ENCODE results near the gene PEX3. TPM values are rescaled to one million over a fixed set of nuclear protein-coding genes. Genes with fewer than 3 reads are reported as not detected.

Gene PEX3
- total and polyA plus RNA-seq, 2 experiments from 2014 or later: 23.2 to 24.5 TPM

DNA sequence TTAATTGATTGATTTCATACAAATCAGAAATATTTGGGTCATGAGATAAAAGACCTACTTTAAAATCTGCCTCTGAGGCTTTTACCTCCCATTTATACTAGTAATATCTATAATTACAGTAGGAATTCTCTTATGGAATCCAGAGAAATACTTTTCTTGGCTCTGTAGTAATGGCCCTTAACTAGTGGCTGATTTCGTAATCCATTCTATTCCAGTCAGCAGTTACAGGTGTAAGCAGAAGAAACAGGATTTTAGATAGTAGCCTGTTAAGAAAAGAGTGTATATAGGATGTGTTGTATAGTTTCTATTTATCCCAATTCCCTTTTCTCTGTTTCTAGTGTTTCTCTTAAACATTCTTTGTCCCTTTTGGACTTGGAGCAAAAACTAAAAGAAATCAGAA, 21.2 kb downstream of the PEX3 start:
- H4K20me1 ChIP-seq (ENCODE audit: insufficient read depth, poor library complexity, severe bottlenecking): no peaks in the 10 kb centered on the region
- no peaks in the 10 kb centered on the region for H3K36me3 ChIP-seq (replicated peaks; ENCODE audit: insufficient read depth, low read depth)
- no peak for TF ChIP-seq EZH2 (IDR thresholded peaks at IDR 0.05; ENCODE audit: borderline replicate concordance)
- no peak for TF ChIP-seq EZH2phosphoT487 (IDR thresholded peaks at IDR 0.05; ENCODE audit: low read depth, severe bottlenecking, unreplicated experiment)
- TF ChIP-seq, protein P1, sequence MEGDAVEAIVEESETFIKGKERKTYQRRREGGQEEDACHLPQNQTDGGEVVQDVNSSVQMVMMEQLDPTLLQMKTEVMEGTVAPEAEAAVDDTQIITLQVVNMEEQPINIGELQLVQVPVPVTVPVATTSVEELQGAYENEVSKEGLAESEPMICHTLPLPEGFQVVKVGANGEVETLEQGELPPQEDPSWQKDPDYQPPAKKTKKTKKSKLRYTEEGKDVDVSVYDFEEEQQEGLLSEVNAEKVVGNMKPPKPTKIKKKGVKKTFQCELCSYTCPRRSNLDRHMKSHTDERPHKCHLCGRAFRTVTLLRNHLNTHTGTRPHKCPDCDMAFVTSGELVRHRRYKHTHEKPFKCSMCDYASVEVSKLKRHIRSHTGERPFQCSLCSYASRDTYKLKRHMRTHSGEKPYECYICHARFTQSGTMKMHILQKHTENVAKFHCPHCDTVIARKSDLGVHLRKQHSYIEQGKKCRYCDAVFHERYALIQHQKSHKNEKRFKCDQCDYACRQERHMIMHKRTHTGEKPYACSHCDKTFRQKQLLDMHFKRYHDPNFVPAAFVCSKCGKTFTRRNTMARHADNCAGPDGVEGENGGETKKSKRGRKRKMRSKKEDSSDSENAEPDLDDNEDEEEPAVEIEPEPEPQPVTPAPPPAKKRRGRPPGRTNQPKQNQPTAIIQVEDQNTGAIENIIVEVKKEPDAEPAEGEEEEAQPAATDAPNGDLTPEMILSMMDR (IDR thresholded peaks at IDR 0.05; ENCODE audit: poor library complexity): no peak
- H3K27ac ChIP-seq: no peak overlapping the region
- 95% methylated on average over 1 of the region's 1 CpG for WGBS (ENCODE audit: low lambda C conversion rate, missing lambda C conversion rate)
- no peak for DNase-seq (ENCODE audit: low spot score)
- H3K9me3 ChIP-seq (ENCODE audit: low read depth): no peaks in the 10 kb centered on the region
- H2AFZ ChIP-seq: no peak overlapping the region
- H3K4me1 ChIP-seq (ENCODE audit: insufficient read depth): no peaks in the 10 kb centered on the region
- H3K79me2 ChIP-seq: no peaks in the 10 kb centered on the region
- H3K9me2 ChIP-seq (replicated peaks; ENCODE audit: insufficient read depth): no peaks in the 10 kb centered on the region
- no peaks in the 10 kb centered on the region for H3K27me3 ChIP-seq
- H3K4me2 ChIP-seq: no peak overlapping the region
- no peak overlapping the region for H3K4me3 ChIP-seq

DNA sequence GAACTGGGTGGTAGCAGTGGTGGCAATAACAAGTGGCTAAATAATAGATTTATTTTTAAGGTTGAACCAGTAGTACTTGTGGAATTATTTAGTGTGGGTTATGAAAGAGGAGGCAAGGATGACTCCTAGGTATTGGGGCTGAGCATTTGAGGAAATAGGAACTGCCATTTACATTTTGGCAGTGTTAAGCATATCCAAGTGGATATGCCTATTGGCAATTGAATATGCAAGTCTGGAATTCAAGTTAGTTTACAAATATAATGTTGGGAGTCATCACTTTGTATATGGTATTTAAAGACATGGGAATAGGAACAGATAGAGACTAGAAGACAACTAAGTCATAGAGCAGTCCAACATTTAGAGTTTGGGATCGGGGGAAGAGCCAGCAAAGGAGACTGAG, 25.9 kb downstream of the PEX3 start:
- H3K27ac ChIP-seq: no peak overlapping the region
- H3K4me1 ChIP-seq (ENCODE audit: insufficient read depth): no peaks in the 10 kb centered on the region
- H3K27me3 ChIP-seq: no peaks in the 10 kb centered on the region
- no peaks in the 10 kb centered on the region for H4K20me1 ChIP-seq (ENCODE audit: insufficient read depth, poor library complexity, severe bottlenecking)
- no peak for TF ChIP-seq EZH2 (IDR thresholded peaks at IDR 0.05; ENCODE audit: borderline replicate concordance)
- TF ChIP-seq, protein P1 (IDR thresholded peaks at IDR 0.05; ENCODE audit: poor library complexity): no peak
- no peak for TF ChIP-seq EZH2phosphoT487 (IDR thresholded peaks at IDR 0.05; ENCODE audit: low read depth, severe bottlenecking, unreplicated experiment)
- WGBS (ENCODE audit: low lambda C conversion rate, missing lambda C conversion rate): 83% methylated on average over 1 of the region's 1 CpG
- H3K79me2 ChIP-seq: no peaks in the 10 kb centered on the region
- H3K9me2 ChIP-seq (replicated peaks; ENCODE audit: insufficient read depth): no peaks in the 10 kb centered on the region
- no peak for DNase-seq (ENCODE audit: low spot score)
- H3K9me3 ChIP-seq (ENCODE audit: low read depth): no peaks in the 10 kb centered on the region
- H3K36me3 ChIP-seq (replicated peaks; ENCODE audit: insufficient read depth, low read depth): no peaks in the 10 kb centered on the region
- no peak overlapping the region for H3K4me2 ChIP-seq
- H2AFZ ChIP-seq: no peak overlapping the region
- no peak overlapping the region for H3K4me3 ChIP-seq

DNA sequence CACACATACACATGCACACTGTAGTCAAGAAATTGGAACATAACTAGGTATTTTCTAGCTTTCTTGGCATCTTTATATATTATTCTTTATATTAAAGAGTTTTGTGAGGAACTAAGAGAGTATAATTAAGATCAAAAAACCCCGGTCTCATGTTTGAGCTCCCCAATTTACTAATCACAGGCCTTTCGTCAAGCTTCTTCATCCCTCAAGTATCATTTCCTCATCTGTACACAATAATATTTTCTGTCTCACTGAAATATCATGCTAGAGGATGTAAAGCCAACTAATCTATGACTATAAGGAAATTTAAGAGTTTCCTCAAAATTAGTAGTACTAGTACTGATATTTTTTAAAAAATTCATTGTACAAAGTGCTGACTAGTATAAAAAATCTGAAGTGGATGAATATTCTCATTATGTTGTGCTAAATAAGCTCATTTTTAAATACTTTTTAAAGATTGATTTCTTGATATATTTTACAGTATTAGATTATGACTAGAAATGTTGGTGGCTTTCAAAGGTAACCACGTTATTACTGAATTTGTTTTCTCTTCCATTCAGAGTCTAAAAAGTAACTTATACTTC, 28.0 kb downstream of the PEX3 start:
- Histone ChIP-seq H3K9me2 (replicated peaks; ENCODE audit: insufficient read depth) (no peaks in the 10 kb centered on the region), H3K9me3 (ENCODE audit: low read depth) (no peaks in the 10 kb centered on the region), H3K4me1 (ENCODE audit: insufficient read depth) (no peaks in the 10 kb centered on the region), H3K4me3 (no peak overlapping the region), H2AFZ (no peak overlapping the region), H3K4me2 (no peak overlapping the region), H3K27ac (no peak overlapping the region), H3K79me2 (no peaks in the 10 kb centered on the region), H3K36me3 (replicated peaks; ENCODE audit: insufficient read depth, low read depth) (no peaks in the 10 kb centered on the region), H4K20me1 (ENCODE audit: insufficient read depth, poor library complexity, severe bottlenecking) (no peaks in the 10 kb centered on the region), H3K27me3 (no peaks in the 10 kb centered on the region)
- DNase-seq (ENCODE audit: low spot score): no peak
- 98% methylated on average over 3 of the region's 3 CpGs for WGBS (ENCODE audit: low lambda C conversion rate, missing lambda C conversion rate)
- no peak for TF ChIP-seq EZH2 (IDR thresholded peaks at IDR 0.05; ENCODE audit: borderline replicate concordance)
- TF ChIP-seq EZH2phosphoT487 (IDR thresholded peaks at IDR 0.05; ENCODE audit: low read depth, severe bottlenecking, unreplicated experiment): no peak
- TF ChIP-seq, protein P1 (IDR thresholded peaks at IDR 0.05; ENCODE audit: poor library complexity): no peak
